GM12891 (cell line): Measurements from ENCODE around the gene CLIC5.

Source experiments
- PAX5 ChIP-seq: IDR thresholded peaks from 2 replicates; pipeline ENCODE4 v1.6.1; 2011; ENCODE audit warnings: low read length, moderate library complexity, mild to moderate bottlenecking; ENCODE audit not compliant: insufficient read depth, severe bottlenecking
- POLR2A ChIP-seq: IDR thresholded peaks from 2 replicates; pipeline ENCODE4 v1.6.1; 2011; ENCODE audit warnings: low read depth, low read length, control low read depth
- POLR2AphosphoS5 ChIP-seq: IDR thresholded peaks from 2 replicates; pipeline ENCODE4 v1.6.1; 2011; ENCODE audit warnings: low read depth, low read length, control low read depth
- POU2F2 ChIP-seq: IDR thresholded peaks from 2 replicates; pipeline ENCODE4 v1.6.1; 2011; ENCODE audit warnings: low read depth, mild to moderate bottlenecking, control low read depth, low read length, moderate library complexity
- SPI1 ChIP-seq: IDR thresholded peaks from 2 replicates; pipeline ENCODE4 v1.6.1; 2011; ENCODE audit warnings: low read depth, low read length, control low read depth
- TAF1 ChIP-seq: IDR thresholded peaks from 2 replicates; pipeline ENCODE4 v1.6.1; 2011; ENCODE audit warnings: low read depth, low read length, control low read depth

DNA sequence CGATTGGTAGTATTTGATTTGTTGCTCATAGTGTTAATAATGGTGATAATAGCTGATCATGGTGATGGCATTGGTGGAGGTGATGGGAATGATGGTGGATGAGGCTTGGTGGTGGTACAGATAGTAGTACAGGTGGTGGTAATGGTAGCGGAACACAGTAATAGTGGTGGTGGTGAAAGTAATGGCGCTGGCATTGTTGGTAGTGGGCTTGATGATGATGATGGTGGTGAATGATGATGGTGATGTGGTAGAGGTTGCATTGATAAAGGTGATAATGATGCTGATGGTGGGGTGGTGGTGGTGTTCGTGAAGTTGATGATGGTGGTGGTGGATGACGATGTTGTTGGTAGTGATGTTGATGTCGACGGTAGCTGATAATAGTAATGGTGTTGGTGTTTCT is 24.6 kb upstream of the CLIC5 start:
- TF ChIP-seq TAF1 (no peak), POLR2AphosphoS5 (no peak), POLR2A (no peak), SPI1 (no peak), POU2F2 (no peak), PAX5 (no peak)
